SK-N-DZ (cell line): ENCODE results near the gene RFPL1. TPM values are rescaled to one million over a fixed set of nuclear protein-coding genes. Genes with fewer than 3 reads are reported as not detected.
A peak's percentile ranks its signal among the peaks of the same experiment; 100 is the strongest.
"Not testable (repeated sequence)": the region's sequence is repeated elsewhere in the genome, so short reads cannot be mapped to it uniquely, and the experiment has no call there.

ENCODE experiments used
- DNase-seq: peaks from one replicate; pipeline ENCODE4 v3.0.0-alpha.2; 2015; ENCODE audit warnings: low spot score
- polyA plus RNA-seq, 2 experiments: library from polyadenylated mRNA; depleted of rRNA; stranded (reverse); fragments of >200 nt; gene quantifications; 2 replicates each; pipeline ENCODE4 v1.2.3, GENCODE V29; 2014

The RFPL1 gene
- 0.06 TPM in 1 of 2 replicates, not detected in the other for polyA plus RNA-seq (2014; cell fraction: cytosol; rRNA removed)
- not detected in 2 replicates for polyA plus RNA-seq (2014; cell fraction: nucleus; rRNA removed)

DNA sequence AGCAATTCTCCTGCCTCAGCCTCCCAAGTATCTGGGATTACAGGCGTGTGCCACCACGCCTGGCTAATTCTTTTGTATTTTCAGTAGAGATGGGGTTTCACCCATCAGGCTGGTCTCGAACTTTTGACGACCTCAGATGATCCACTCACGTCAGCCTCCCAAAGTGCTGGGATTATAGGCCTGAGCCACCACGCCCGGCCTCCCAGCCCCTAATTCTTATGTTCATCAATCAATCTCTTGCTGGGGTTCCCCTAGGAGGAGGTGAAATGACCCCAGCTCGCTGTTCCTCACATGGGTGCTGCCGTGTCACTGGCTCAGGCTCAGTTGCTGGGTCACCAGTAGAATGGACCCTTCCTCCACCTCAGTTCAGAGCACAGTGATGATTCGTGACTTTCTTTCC lies at the start of gene RFPL1:
RFPL1 (plus strand) TSS at position 301 of the 400 bp plus-strand sequence.
- DNase-seq = not testable (repeated sequence)

DNA sequence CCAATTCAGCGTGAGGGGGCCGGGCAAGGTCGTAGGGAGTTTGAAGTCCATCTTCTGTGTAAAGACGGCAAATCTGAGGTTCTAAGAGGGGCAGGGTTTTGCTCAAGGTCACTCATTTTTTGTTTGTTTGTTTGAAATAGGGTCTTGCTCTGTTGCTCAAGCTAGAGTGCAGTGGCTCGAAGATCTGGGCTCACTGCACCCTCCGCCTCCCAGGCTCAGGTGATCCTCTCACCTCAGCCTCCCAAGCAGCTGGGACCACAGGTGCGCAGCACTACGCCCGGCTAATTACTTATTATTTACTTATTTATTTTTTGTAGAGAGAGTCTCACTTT lies 49.7 kb upstream of the RFPL1 start:
- DNase-seq = no peak

DNA sequence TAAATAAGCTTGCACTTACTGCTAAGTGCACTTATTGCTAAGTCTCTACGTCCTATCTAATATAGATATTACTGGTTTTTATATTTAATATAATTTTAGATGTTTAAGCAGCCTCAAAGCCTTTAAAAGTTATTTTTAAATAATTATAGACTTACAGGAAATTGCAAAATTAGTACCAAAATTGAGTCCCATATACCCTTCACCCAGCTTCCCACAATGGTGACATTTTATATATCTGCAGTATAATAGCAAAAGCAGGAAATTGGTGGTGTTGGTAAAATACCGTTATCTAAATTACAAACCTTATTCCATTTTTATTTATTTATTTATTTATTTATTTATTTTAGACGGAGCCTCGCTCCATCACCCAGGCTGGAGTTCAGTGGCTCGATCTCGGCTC lies 48.1 kb upstream of the RFPL1 start:
- no peak for DNase-seq

DNA sequence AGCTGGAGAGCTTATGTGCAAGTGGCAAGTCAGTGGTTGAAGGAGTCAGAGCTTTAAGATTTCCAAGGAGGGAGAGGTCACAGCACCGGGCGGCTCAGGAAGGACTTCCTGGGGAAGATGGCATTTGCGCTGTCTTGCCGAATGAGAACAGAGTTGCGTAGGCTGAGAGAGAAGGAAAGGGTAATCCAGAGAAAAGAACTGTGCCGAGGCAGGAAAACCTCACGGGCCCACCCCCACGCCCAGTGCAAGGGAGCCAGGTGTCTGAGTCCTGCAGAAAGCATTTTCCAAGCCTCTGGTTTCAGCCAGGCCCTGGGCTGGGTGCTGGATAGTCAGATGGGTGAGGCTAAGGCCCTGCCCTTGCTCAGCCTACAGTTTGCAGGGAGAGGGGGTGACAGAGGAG lies 46.8 kb upstream of the RFPL1 start:
- DNase-seq = no peak

DNA sequence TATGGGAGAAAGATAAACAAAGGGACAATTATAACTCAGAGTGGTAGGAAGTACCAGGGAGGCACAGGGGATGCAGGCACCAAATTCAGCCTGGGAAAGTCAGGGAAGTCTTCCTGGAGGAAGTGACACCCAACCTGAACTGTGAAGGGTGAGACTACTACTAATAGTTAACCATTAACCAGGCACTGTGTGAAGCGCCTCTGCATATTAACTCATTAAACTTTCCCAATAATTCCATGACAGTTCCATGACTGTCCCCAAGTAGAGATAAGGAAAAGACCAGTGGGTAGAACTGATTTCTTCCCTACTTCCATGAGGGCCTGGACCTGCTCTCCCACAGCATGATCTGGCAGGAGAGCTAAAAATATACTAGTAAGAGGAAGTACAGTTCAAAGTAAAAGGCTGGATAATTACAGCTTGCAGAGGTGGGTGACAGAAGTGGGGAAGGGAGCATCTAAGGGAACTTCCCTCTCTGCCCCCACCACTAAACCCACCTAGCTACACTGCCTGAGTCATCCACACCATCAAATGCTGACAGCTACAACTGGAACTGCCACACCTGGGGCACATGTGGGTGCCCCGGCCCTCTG lies 45.3 kb upstream of the RFPL1 start:
- DNase-seq = no peak

DNA sequence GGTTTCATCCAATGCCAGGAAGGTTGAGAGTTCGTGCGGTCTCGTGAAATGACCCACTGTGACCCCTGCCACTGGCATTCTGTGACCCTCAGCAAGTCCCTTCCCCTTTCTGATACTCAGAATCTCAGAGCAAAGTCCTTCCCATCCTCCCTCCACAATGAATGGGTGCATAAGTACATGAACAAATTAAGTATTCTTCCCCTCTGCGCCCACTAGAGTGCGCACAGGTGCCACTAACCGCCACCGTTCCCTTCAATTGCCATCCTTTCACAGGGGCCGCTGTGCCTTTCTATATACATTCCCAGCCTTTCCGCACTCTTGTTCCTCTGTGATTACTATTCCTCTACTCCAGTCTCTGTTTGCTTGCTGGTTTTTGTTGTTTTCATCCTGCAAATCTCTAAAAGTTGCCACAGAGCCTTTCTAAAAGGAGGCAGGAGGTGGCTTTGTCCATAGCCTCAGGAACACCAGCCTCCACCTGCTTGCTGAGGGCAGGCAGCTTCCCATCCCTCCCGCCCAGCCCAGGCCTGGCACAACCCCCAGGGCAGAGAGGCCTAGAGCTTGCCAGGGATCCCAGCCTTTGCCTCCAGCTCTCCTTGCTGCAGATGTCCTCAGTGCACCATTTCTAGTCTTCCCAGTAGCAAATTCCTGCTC lies 43.3 kb upstream of the RFPL1 start:
- peak; percentile 81 for DNase-seq

DNA sequence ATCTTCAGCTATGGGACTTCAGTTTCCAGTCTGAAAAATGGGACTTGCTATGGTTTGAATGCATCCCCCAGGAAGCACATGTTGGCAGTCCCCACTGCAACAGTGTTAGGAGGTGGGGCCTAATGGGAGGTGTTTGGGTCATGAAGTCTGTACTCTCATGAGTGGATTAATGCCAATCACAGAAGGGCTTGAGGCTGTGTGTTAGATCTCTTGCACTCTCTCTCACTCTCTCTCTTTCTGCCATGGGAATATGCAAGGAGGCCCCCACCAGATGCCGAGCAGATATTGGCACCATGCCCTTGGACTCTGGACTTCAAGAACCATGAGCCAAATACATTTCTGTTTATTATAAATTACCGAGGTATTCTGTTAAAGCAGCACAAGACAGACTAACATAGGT lies 42.3 kb upstream of the RFPL1 start:
- no peak for DNase-seq

DNA sequence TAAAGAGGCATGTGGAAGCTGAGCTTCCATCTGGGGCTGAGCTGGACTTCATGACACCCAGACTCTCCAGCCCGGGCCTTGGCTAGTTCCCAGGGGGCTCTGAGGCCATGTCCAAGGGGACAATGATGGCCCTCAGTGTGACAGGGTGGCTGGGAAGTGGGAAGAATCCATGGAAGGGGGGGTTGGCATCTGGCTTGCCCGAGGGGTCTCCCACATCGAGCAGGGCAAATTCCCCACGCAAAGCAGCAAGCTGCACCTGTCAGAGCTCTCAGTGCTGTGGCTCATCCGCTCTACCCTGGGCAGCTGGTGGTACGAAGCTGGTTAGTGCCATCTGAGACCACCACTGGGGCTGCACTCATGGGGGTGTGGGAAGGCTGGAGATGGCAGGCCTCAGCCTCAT lies 40.6 kb upstream of the RFPL1 start:
- DNase-seq = no peak

DNA sequence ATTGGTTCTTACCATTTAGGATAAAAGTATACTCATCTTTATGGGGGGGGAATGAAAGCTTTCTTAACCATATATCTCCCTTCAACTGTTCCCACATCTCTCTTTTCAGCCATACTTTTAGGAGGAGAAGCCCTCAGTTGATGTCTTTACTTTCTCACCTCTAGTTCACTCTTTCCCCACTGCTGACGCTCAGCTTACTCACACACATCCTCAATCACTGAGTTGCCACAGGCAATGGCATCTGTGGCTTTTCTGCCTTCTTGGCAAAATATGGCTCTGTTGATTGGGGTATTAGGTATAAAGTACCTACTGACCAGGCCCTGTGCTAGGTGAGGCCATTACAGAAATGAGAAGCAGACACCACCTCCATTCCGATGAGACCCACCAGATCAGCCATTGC lies 37.8 kb upstream of the RFPL1 start:
- DNase-seq = no peak

DNA sequence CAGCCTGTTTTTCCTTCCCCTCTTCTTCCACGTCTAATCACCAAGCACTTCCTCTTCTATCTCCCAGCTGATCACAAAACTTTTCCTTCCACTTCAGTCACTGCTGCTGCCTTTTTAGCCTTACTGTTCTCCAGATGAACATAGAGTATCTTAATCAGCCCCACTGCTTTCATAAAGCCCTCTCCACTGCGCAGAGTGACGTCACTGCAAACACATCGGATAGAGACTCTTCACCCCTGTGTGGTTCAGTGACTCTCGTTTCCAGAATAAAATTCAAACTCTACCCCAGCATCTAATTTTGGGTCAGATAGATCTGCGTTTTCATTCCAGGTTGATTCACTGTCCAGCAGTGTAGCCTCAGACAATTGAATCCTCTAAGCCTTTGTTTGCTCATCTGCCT lies 36.8 kb upstream of the RFPL1 start:
- DNase-seq = not testable (repeated sequence)

DNA sequence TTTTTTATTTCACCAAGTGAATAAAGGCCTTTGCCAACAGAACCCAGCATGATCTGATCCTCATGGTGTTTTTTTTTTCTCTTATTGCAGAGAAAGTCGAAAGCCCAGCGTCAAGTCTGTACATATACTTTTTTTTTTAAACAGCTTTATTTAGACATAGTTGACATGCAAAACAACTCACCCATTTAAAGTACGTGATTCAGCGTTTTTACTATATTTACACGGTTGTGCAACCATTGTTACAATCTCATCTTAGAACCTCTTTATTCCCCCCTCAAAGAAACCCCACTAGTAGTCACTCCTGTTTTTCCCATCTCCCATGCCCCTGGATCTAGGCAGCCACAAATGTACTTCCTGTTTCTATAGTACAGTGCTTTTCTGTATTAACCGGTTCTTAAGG lies 29.4 kb upstream of the RFPL1 start:
- no peak for DNase-seq

DNA sequence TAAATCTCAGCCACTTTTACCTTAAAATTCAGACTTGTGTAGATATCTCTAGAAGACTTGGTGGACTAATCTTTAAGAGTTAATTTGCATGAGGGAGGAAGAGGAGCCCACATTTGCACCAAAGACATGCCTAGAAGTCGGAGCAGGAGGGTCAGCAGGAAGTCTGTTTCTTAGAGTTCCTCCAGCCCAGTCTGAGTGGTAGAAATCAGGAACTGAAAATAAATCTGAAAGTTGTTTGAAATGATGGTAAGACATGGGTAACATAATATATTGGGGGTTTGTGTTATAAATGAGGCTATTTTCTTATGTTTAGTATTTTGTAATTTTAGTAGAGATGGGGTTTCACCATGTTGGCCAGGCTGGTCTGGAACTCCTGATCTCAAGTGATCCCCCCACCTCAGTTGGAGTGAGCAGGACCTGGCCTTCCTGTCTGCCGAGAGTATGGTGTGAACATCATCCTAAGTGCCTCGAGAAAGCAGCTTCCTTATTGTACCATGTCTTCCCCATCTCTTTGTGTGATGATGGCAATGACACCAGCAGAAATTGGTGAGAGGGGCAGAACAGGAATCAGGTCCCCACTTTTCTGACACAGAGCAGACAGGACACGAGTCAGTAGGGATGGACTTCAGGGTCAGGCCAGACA lies 26.7 kb upstream of the RFPL1 start:
- DNase-seq = not testable (repeated sequence)

DNA sequence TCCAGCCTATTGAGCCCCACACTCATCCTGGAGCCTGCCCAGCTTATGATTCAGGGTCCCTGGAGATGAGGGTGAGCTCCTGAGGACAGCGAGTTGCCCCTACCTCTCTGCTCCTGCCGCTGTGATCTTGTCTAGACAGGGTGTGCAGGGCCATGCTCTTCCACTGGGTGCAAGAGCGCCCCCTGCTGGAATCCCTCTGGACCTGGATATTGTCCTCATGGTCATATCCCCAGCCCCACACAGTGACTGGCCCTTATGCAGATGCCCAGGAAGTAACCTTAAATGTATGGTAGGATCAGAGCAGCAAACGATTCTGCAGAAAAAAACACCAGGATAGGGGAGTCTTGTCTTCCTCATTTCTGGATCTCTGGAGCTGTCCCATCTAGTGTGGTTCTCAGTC lies 25.6 kb upstream of the RFPL1 start:
- DNase-seq = not testable (repeated sequence)

DNA sequence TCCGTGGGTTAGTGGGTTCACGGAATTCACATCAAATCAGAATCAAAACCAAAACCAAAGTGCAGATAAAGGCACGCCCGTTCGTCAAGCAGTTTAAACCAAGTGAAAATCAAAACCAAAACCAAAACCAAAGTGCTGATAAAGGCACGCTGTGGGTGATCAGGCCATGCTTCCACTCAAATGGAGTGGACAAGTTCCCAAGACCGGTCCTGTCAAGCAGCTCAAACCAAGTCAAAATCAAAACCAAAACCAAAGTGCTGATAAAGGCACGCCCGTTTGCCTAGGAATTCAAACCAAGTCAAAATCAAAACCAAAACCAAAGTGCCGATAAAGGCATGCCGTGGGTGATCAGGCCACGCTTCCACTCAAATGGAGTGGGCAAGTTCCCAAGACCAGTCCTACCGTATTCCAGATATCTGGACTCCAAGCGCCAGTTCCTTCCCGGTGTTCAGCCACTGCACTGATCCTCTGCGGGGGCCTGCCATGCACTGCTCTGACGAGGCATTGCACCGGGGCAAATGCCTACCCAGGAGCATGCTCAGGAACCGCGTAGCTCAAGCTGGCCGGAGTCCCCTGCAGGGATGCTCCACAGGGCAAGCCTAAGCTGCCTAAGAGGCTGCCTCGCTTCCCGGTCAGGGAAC lies 23.3 kb upstream of the RFPL1 start:
- DNase-seq = not testable (repeated sequence)

DNA sequence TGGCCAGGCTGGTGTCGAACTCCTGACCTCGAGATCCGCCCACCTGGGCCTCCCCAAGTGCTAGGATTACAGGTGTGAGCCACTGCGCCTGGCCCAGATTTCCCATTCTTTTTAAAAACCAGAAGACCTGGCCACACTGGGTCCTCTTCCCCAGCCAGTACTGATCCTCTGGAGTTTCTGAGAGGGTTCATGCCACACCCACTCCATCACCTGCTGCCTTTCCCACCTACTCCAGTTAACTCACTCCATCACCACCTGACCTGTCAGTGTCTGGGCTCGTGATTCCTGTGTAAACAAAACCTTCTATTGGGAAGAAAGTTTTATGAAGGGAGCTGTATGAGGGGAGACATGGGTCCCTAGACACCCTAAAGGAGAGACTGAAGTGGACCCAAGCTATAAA lies 19.7 kb upstream of the RFPL1 start:
- DNase-seq = not testable (repeated sequence)

DNA sequence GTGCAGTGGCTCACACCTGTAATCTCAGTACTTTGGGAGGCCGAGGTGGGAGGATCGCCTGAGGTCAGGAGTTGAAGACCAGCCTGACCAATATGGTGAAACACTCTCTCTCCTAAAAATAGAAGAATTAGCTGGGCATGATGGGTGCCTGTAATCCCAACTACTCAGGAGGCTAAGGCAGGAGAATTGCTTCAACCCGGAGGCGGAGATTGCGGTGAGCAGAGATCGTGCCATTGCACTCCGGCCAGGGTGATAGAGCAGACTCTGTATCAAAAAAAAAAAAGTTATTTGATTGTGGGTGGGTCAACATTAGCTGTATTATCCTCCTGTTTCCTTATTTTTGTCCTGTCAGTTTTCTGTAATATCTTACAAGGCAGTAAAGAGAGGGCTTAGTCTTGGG lies 11.9 kb upstream of the RFPL1 start:
- no peak for DNase-seq

DNA sequence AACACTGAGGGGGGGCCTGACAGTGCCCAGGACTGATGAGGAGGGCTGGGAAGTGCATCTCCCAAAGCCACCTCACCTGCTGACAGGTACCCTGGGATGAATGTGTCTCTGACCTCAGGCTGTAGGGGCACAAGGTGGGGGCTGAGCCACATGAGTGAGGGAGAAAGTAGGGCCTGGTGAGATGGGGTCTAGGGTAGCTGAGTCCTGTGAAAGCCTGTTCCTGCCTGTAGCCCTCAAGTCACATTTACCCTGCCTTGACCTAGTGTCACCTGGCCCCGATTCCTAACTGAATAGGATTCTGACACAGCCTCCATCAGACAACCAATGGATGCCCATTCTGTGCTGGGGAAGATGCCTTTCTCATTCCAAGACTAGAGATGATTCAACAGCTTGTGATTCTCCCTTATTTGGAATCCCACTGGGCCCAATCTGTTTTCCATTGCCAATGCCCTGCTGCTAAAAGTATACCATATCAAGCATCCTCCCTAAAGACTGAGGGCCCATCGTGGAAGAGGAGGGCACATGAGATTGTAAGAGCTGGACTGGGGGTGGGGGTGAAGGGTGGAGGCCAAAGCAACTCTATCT lies 11.1 kb upstream of the RFPL1 start:
- DNase-seq = no peak

DNA sequence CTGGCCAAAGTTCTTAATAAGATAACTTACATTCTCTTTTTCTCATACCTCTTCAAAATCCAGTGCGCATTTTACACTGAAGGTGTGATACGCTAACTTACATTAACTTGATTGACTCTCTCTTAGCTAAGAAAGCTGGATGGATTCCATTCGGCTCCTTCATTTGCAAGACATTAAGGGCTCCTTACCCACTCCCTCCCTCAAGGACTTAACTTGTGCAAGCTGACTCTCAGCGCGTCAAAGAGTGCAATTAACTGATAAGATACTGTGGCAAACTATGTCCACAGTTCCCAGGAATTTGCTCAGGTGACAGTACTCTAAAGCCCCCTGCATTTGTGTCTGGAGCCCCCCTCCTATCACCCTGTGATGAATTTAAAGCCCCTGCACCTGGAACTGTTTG lies 6.4 kb upstream of the RFPL1 start:
- no peak for DNase-seq

DNA sequence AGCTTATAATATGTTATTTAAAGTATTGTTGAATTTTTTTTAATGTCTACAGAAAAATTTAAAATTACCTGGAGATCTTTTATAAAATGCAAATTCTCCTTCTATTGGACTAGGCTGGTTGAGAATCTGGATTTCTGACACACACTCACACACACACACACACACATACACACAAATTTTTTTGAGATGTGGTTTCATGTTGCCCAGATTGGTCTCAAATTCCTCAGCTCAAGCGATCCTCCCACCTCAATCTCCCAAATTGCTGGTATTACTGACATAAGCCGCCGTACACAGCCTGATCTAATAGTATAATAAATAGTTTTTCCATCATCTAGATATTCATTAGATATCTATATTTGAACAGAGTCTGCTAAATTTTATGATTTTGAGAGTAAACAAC lies 4.5 kb upstream of the RFPL1 start:
- no peak for DNase-seq

DNA sequence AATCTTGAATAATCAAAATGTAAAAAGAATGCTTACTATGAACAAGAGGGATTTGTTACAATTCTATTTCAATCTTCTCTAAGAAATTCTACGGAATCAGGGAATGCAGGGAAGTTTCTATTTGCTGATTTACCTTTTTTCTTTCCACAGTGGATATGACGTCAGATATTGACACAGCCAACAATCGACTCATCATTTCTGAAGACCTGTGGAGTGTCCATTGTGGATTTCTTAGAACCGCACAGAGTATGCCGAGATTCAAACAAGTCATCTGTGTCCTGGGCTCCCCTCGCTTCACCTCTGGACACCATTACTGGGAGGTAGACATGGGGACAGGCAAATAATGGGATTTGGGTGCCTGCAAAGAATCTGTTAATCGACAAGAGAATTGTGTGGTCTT lies 4.1 kb upstream of the RFPL1 start:
- no peak for DNase-seq

DNA sequence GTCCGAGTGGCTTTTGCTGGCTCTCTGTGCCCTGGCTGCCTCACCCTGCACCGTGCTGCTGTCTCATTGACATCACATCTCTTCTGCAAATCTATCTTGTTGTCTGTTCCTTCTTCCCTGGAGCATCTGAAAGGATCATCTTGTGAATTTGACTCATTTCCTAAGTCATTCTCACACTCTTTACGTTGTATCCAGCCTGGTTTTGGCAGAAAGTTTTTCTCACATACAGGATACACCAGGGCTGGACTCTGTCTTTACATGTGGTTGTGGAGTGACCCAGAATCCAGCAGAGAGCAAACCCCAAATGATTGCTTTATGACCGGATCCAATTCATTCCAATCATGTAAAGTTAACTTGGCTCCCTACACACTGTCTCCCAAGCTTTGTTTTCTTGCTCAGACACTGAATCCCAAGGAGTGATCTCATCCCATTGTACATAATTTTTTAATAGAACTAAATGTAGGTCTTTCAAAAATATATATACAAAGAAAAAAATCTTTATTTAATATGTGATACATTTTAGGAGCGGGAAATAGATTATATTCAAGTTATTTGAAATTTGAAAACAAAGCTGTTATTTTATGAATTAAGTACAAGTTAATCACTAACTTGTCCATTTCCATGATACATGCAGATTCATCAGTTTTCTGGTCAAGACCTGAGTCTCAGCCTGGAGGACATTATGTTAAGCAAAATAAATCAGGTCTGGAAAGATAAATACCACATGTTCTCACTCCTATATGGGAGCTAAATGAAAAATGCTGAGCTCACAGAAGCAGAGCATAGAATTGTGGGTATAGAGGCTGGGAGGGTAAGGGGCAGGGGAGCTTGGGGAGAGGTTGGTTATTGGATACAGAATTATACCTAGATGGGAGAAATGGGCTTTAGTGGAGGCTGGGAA lies 2.9 kb upstream of the RFPL1 start:
- no peak for DNase-seq
